K562 (cell line): ENCODE data around the gene HOXB7. TPM values are rescaled to one million over a fixed set of nuclear protein-coding genes. Genes with fewer than 3 reads are reported as not detected.

ENCODE experiments used
- ATAC-seq: fragments of 200-7000 bp; cut with Tn5 transposase; 3 replicates; pipeline ENCODE4 v1.9.1; 2020; ENCODE audit warnings: moderate library complexity
- BruUV-seq: library from RNA; stranded (reverse); fragments of 400-500 nt; replicated peaks from 2 replicates; lab custom pipeline; 2021; lab: Mats Ljungman, UMichigan
- CTCF ChIA-PET: fragments of 300-600 bp; formaldehyde crosslinking; extraction: SDS; loops from one replicate; lab custom pipeline; 2021; ENCODE audit warnings: low intra/inter-chr PET ratio; lab: Yijun Ruan, JAX
- POLR2A ChIA-PET: fragments of 300-600, 350-650 bp; sonication (Branson Sonifier 250); formaldehyde crosslinking; extraction: SDS; loops from one replicate; lab custom pipeline; 2021; ENCODE audit warnings: antibody characterized with exemption, inconsistent platforms; lab: Yijun Ruan, JAX
- DNase-seq, 4 experiments: peaks; one replicate each; pipeline versions ENCODE4 v3.0.0 to v3.0.0-alpha.2; 2011 to 2018; ENCODE audit warnings: low spot score in 3 of 4, mixed read lengths in 3 of 4; ENCODE audit errors: extremely low read depth in 1 of 4
- FAIRE-seq: peaks from 2 replicates; lab custom pipeline; 2011; peaks lifted over from hg19 to GRCh38; lab: Jason Lieb, UNC
- H2AFZ ChIP-seq: 2 replicates; pipeline ENCODE4 v1.6.0; 2011; ENCODE audit warnings: low read depth, low read length, control low read depth, inconsistent platforms
- H3K27ac ChIP-seq: fragments of 200-600 bp; 3 replicates; pipeline ENCODE4 v1.8.0; 2011; ENCODE audit warnings: low read depth, mild to moderate bottlenecking, control low read depth, inconsistent platforms, low read length, moderate library complexity, mixed read lengths; ENCODE audit errors: extremely low read depth
- H3K27me3 ChIP-seq, 2 experiments: fragments of 300-600 bp in 1 of 2; 2 replicates in 1 of 2; 3 replicates in 1 of 2; pipeline versions ENCODE4 v1.6.0 to v1.8.0; 2011; ENCODE audit warnings: inconsistent platforms in 2 of 2, low read length in 2 of 2, mild to moderate bottlenecking in 1 of 2, mixed read lengths in 1 of 2, moderate library complexity in 1 of 2; ENCODE audit not compliant: control insufficient read depth in 2 of 2, insufficient read depth in 2 of 2
- H3K36me3 ChIP-seq: fragments of 300-600 bp; 3 replicates; pipeline ENCODE4 v1.8.0; 2011; ENCODE audit warnings: mild to moderate bottlenecking, low read length, inconsistent platforms; ENCODE audit not compliant: control insufficient read depth, insufficient read depth
- H3K4me1 ChIP-seq, 2 experiments: fragments of 200-600 bp in 1 of 2; replicated peaks in 1 of 2; 2 replicates in 1 of 2; 3 replicates in 1 of 2; pipeline versions ENCODE4 v1.5.1 to v1.8.0; 2011; ENCODE audit warnings: inconsistent platforms in 2 of 2, low read length in 2 of 2, mild to moderate bottlenecking in 1 of 2, mixed read lengths in 1 of 2, moderate library complexity in 1 of 2; ENCODE audit not compliant: control insufficient read depth in 2 of 2, insufficient read depth in 2 of 2
- H3K4me2 ChIP-seq: 2 replicates; pipeline ENCODE4 v1.6.1; 2011; ENCODE audit warnings: low read length, control low read depth, inconsistent platforms, mixed read lengths; ENCODE audit not compliant: insufficient read depth
- H3K4me3 ChIP-seq: fragments of 200-600 bp; sonication (generic), shearing (Covaris generic); 2 replicates; pipeline ENCODE4 v1.5.1; 2016; ENCODE audit warnings: control low read depth, inconsistent platforms
- H3K79me2 ChIP-seq: fragments of 200-600 bp; 3 replicates; pipeline ENCODE4 v1.8.0; 2011; ENCODE audit warnings: low read length, inconsistent platforms; ENCODE audit not compliant: control insufficient read depth, insufficient read depth
- H3K9ac ChIP-seq, 2 experiments: 2 replicates each; pipeline versions ENCODE4 v1.6.0 to v1.6.1; 2011; ENCODE audit warnings: low read depth in 2 of 2, low read length in 2 of 2, control low read depth in 1 of 2, inconsistent platforms in 1 of 2, mild to moderate bottlenecking in 1 of 2, mixed read lengths in 1 of 2; ENCODE audit not compliant: insufficient read depth in 1 of 2
- H3K9me1 ChIP-seq: one replicate; pipeline ENCODE4 v1.6.0; 2011; ENCODE audit warnings: inconsistent platforms, mild to moderate bottlenecking, low read length, moderate library complexity; ENCODE audit not compliant: control insufficient read depth, insufficient read depth
- H3K9me3 ChIP-seq: replicated peaks from 2 replicates; pipeline ENCODE4 v1.5.1; 2011; ENCODE audit warnings: low read depth, low read length, inconsistent platforms; ENCODE audit not compliant: control insufficient read depth, insufficient read depth
- H4K20me1 ChIP-seq: replicated peaks from 2 replicates; pipeline ENCODE4 v1.6.1; 2011; ENCODE audit warnings: low read length, inconsistent platforms, mixed read lengths; ENCODE audit not compliant: control insufficient read depth, insufficient read depth
- BRD9 ChIP-seq: fragments of 450-650 bp; IDR thresholded peaks from 2 replicates; pipeline ENCODE4 v1.6.1; 2018; ENCODE audit warnings: low read depth; ENCODE audit not compliant: partially characterized antibody
- CBFA2T2 ChIP-seq: fragments of 450-650 bp; conservative IDR thresholded peaks from 2 replicates; pipeline ENCODE4 v1.6.1; 2017; ENCODE audit warnings: mild to moderate bottlenecking
- CBFA2T3 ChIP-seq: fragments of 450-650 bp; IDR thresholded peaks from 2 replicates; pipeline ENCODE4 v1.6.1; 2017
- DPF2 ChIP-seq: fragments of 450-650 bp; IDR thresholded peaks from 2 replicates; pipeline ENCODE4 v1.6.1; 2016
- EGR1 ChIP-seq: fragments of 450-650 bp; conservative IDR thresholded peaks from 2 replicates; pipeline ENCODE4 v1.6.1; 2017; ENCODE audit warnings: mild to moderate bottlenecking
- HDAC1 ChIP-seq, 2 experiments: fragments of 450-650 bp; IDR thresholded peaks; 2 replicates each; pipeline ENCODE4 v1.6.1; 2016 to 2017; ENCODE audit warnings: inconsistent platforms in 1 of 2, mild to moderate bottlenecking in 1 of 2, moderate library complexity in 1 of 2
- KDM5B ChIP-seq: fragments of 200-600 bp; sonication (generic); IDR thresholded peaks from 2 replicates; pipeline ENCODE4 v1.6.1; 2012; ENCODE audit warnings: low read depth, mild to moderate bottlenecking, moderate library complexity, low read length, control low read depth, inconsistent platforms; ENCODE audit not compliant: insufficient replicate concordance
- LCOR ChIP-seq: sonication (generic); formaldehyde crosslinking; IDR thresholded peaks from 2 replicates; pipeline ENCODE4 v1.8.0; 2022; ENCODE audit warnings: mild to moderate bottlenecking, missing genetic modification reagents
- MEIS2 ChIP-seq: fragments of 450-650 bp; IDR thresholded peaks from 2 replicates; pipeline ENCODE4 v1.6.1; 2014; ENCODE audit warnings: mild to moderate bottlenecking; ENCODE audit not compliant: partially characterized antibody
- SP1 ChIP-seq: sonication (generic); formaldehyde crosslinking; IDR thresholded peaks from 2 replicates; pipeline ENCODE4 v1.8.1; 2022; ENCODE audit warnings: mild to moderate bottlenecking, missing genetic modification reagents
- TFAP4 ChIP-seq: sonication (generic); formaldehyde crosslinking; IDR thresholded peaks from 2 replicates; pipeline ENCODE4 v1.8.0; 2022; ENCODE audit warnings: missing genetic modification reagents, mild to moderate bottlenecking, moderate library complexity, borderline replicate concordance
- UBTF ChIP-seq, 2 experiments: IDR thresholded peaks; 2 replicates each; pipeline ENCODE4 v1.6.1; 2012; ENCODE audit warnings: improper control_type of control experiment in 2 of 2, low read depth in 2 of 2, low read length in 2 of 2, borderline replicate concordance in 1 of 2
- ZFP36 ChIP-seq: fragments of 150-350 bp; IDR thresholded peaks from 2 replicates; pipeline ENCODE4 v1.6.1; 2018; ENCODE audit warnings: low read length, low read depth; ENCODE audit not compliant: partially characterized antibody
- ZHX1 ChIP-seq: fragments of 150-350 bp; conservative IDR thresholded peaks from 2 replicates; pipeline ENCODE4 v1.6.1; 2014; ENCODE audit warnings: low read length
- WGBS: fragments of 100-300 bp; shearing (Covaris generic); methylation state at CpG from one replicate; pipeline ENCODE4 v1.1.6; 2016; ENCODE audit warnings: low coverage, mixed read lengths; ENCODE audit not compliant: insufficient coverage; ENCODE audit errors: missing lambda C conversion rate; 5-methylcytosine and 5-hydroxymethylcytosine counted together
- in situ Hi-C: fragments of 300-500 bp; cut with MboI; formaldehyde crosslinking; loops from 4 replicates; pipeline ENCODE4 v1.15.0; 2018; ENCODE audit warnings: inconsistent platforms, mixed read lengths
- intact Hi-C: fragments of 100-400 bp; cut with micrococcal nuclease; formaldehyde crosslinking; loops from 2 replicates; pipeline ENCODE4 v1.14.2; 2022
- polyA plus RNA-seq, 8 experiments: library from polyadenylated mRNA; depleted of rRNA in 4 of 8; stranded (reverse) in 5 of 8; unstranded in 3 of 8; fragments of >200 nt; fragmentation: Nextera tagmentation in 2 of 8; fragmentation: Illumina TruSeq in 1 of 8; extraction: Ambion mirVana in 2 of 8; extraction: Trizol in 1 of 8; gene quantifications; 2 replicates each; pipeline versions ENCODE4 v1.2.1 to v1.2.3, GENCODE V29; 2011 to 2014; ENCODE audit warnings: inconsistent platforms in 1 of 8, missing spikeins in 1 of 8
- total RNA-seq, 7 experiments: library from RNA; depleted of rRNA in 6 of 7; stranded (reverse); fragments of >200 nt in 6 of 7; fragmentation: Illumina TruSeq in 2 of 7; extraction: Trizol in 2 of 7; gene quantifications; 2 replicates each; pipeline versions ENCODE4 v1.2.1 to v1.2.3, GENCODE V29; 2011 to 2021; ENCODE audit warnings: low replicate concordance in 1 of 7

The HOXB7 gene
- total and polyA plus RNA-seq, 9 of the 15 experiments (the other 6 are each of a cell fraction or from before 2014, with no cell fraction given) = 5.5 to 16.7 (median 8.3) TPM

- Histone ChIP-seq H3K9me3 (no peaks in the 10 kb centered on the region), H3K4me1 (peaks cover 39 to 67% of the 10 kb centered on the region in 2 experiments), H3K79me2 (peaks cover 84% of the 10 kb centered on the region), H3K9ac (peak overlapping the region; percentile 91 to 95), H2AFZ (peak overlapping the region; percentile 73), H3K27me3 (no peaks in the 10 kb centered on the region), H3K9me1 (no peaks in the 10 kb centered on the region), H4K20me1 (peaks cover 19% of the 10 kb centered on the region), H3K36me3 (peaks cover 19% of the 10 kb centered on the region), H3K27ac (peak overlapping the region; percentile 97), H3K4me3 (peak overlapping the region; percentile 97), H3K4me2 (peak overlapping the region; percentile 99)
- intact Hi-C loops (loop anchor here (2.0 to 5.0 kb wide), 2 partner anchors 81 to 369 kb away; partner anchors contain the start of gene IGF2BP1), in situ Hi-C loops (loop anchor here (10.0 kb wide), 1 partner anchor 593 kb away; the partner anchor contains the start of gene COPZ2)
- POLR2A ChIA-PET = interaction anchor here (0.6 to 4.0 kb wide), 7 partner anchors 8 to 611 kb away, joined by 3 to 43 read pairs (median 3); no protein-coding TSS in a partner anchor
- DNase-seq (peak in 2 of 4 experiments; percentile 54 to 63), FAIRE-seq (no peak), ATAC-seq (peak; percentile 1)
- BruUV-seq = no TSS peak
- CTCF ChIA-PET = no interaction called here
- 3% methylated on average over 25 of the region's 27 CpGs for WGBS
- TF ChIP-seq SP1 (CRISPR knock-in tag) (peak; percentile 5; the same call in 1 of the 2 replicates), MEIS2 (peak; percentile 47), DPF2 (peak; percentile 9; the same call in 1 of the 2 replicates), BRD9 (peak; percentile 41), LCOR (CRISPR knock-in tag) (no peak), CBFA2T3 (peak; percentile 58), UBTF (IDR thresholded peaks at IDR 0.05; ENCODE audit: borderline replicate concordance in 1 of 2, low read depth in 2 of 2, low read length in 2 of 2) (peak in 1 of 2 experiments; percentile 10; a peak in 1 of 4 replicates), TFAP4 (CRISPR knock-in tag) (peak; percentile 48; the same call in 1 of the 2 replicates), ZFP36 (no peak), KDM5B (peak; percentile 59), CBFA2T2 (0 out of 2 replicates have a peak, but pooled peaks have one; percentile 5), EGR1 (peak; percentile 75), HDAC1 (IDR thresholded peaks at IDR 0.05) (peak in 1 of 2 experiments; percentile 21; a peak in 1 of 4 replicates), ZHX1 (no peak)
Measured at GRCh38 chr17:48627623-48628521, 17.1 kb upstream of the HOXB7 start.
